A673 (cell line): ENCODE results near the gene FAM217B. TPM values are rescaled to one million over a fixed set of nuclear protein-coding genes. Genes with fewer than 3 reads are reported as not detected.
A peak's percentile ranks its signal among the peaks of the same experiment; 100 is the strongest.

ENCODE experiments used
- Bru-seq: library from RNA; stranded (reverse); fragments of 400-500 nt; gene quantifications from one replicate; lab custom pipeline; 2021; lab: Mats Ljungman, UMichigan
- BruChase-seq, 2 experiments: library from RNA; stranded (reverse); fragments of 400-500 nt; gene quantifications; one replicate each; lab custom pipeline; 2021; lab: Mats Ljungman, UMichigan
- BruUV-seq: library from RNA; stranded (reverse); fragments of 400-500 nt; replicated peaks from 2 replicates; lab custom pipeline; 2021; lab: Mats Ljungman, UMichigan
- CTCF ChIA-PET: fragments of 300-600 bp; sonication (Branson Sonifier 250); formaldehyde crosslinking; loops from one replicate; lab custom pipeline; 2022; ENCODE audit warnings: antibody characterized with exemption; lab: Charles Lee
- POLR2A ChIA-PET: fragments of 300-600 bp; sonication (Branson Sonifier 250); formaldehyde crosslinking; loops from one replicate; lab custom pipeline; 2022; ENCODE audit warnings: antibody characterized with exemption; ENCODE audit not compliant: low non-redundant PET; lab: Charles Lee
- DNase-seq: peaks from one replicate; pipeline ENCODE4 v3.0.0-alpha.2; 2015; ENCODE audit warnings: low spot score
- H3K27ac ChIP-seq: fragments of 200-600 bp; sonication (generic); 2 replicates; pipeline ENCODE4 v1.5.1; 2016; ENCODE audit warnings: mixed run types, low read depth, mild to moderate bottlenecking, mixed read lengths, antibody characterized with exemption, low read length; ENCODE audit not compliant: poor library complexity, severe bottlenecking
- H3K27me3 ChIP-seq: fragments of 200-600 bp; sonication (generic); replicated peaks from 2 replicates; pipeline ENCODE4 v1.6.1; 2017; ENCODE audit warnings: mixed run types, low read depth, mild to moderate bottlenecking, mixed read lengths, antibody characterized with exemption, low read length; ENCODE audit not compliant: insufficient read depth, poor library complexity
- H3K36me3 ChIP-seq: fragments of 200-600 bp; sonication (generic); 2 replicates; pipeline ENCODE4 v1.6.1; 2016; ENCODE audit warnings: mixed run types, mild to moderate bottlenecking, mixed read lengths, antibody characterized with exemption, low read length; ENCODE audit not compliant: insufficient read depth, poor library complexity, severe bottlenecking
- H3K4me1 ChIP-seq: fragments of 200-600 bp; sonication (generic); 2 replicates; pipeline ENCODE4 v1.6.1; 2017; ENCODE audit warnings: mixed run types, mild to moderate bottlenecking, mixed read lengths, antibody characterized with exemption, low read length; ENCODE audit not compliant: insufficient read depth, poor library complexity, severe bottlenecking
- H3K4me3 ChIP-seq: fragments of 200-600 bp; sonication (generic); 2 replicates; pipeline ENCODE4 v1.5.1; 2016; ENCODE audit warnings: low read depth, mixed run types, mild to moderate bottlenecking, mixed read lengths, low read length; ENCODE audit not compliant: poor library complexity, severe bottlenecking
- H3K9me3 ChIP-seq: fragments of 200-600 bp; sonication (generic); 2 replicates; pipeline ENCODE4 v1.6.1; 2016; ENCODE audit warnings: mixed run types, low read depth, mild to moderate bottlenecking, mixed read lengths, antibody characterized with exemption, low read length; ENCODE audit not compliant: poor library complexity, severe bottlenecking
- CTCF ChIP-seq: fragments of 300-800, 200-600 bp; sonication (generic); conservative IDR thresholded peaks from 2 replicates; pipeline ENCODE4 v1.5.1; 2017; ENCODE audit warnings: low read depth, mild to moderate bottlenecking, antibody characterized with exemption, low read length, moderate library complexity, mixed read lengths
- EZH2 ChIP-seq: fragments of 200-600 bp; sonication (generic); IDR thresholded peaks from 2 replicates; pipeline ENCODE4 v1.6.1; 2017; ENCODE audit warnings: borderline replicate concordance, low read depth, mild to moderate bottlenecking, mixed read lengths, antibody characterized with exemption, low read length; ENCODE audit not compliant: poor library complexity, severe bottlenecking
- intact Hi-C: fragments of 100-400 bp; cut with micrococcal nuclease; formaldehyde crosslinking; loops from one replicate; pipeline ENCODE4 v1.10.0; 2022; ENCODE audit not compliant: unreplicated experiment
- long read RNA-seq: library from polyadenylated mRNA; stranded (forward); transcript quantifications from one replicate; pipeline ENCODE4 v2.0.0, GENCODE V29; 2022
- total RNA-seq: library from RNA; stranded (reverse); gene quantifications from 2 replicates; pipeline ENCODE4 v1.2.3, GENCODE V29; 2021

FAM217B gene
- total RNA-seq (26.6 and 27.9 TPM in 2 replicates), Bru-seq, nascent RNA (percentile 79 among the genes with signal in this experiment), BruChase-seq, experiment 1, labeled RNA remaining after a 2-hour chase (percentile 95 among the genes with signal in this experiment), BruChase-seq, experiment 2, labeled RNA remaining after a 6-hour chase (percentile 86 among the genes with signal in this experiment)
- long read RNA-seq, full-length matches to known transcripts = 3 of 9 reads
- long read RNA-seq, partial matches to known transcripts = 0 of 9 reads
- long read RNA-seq, other reads (novel, unspliced or antisense) = 6 of 9 reads

GRCh38 chr20:59940129-59940955 is at the start of gene FAM217B, which contains the start of gene PPP1R3D:
Gene FAM217B, plus strand, starts transcription at chr20:59940389. Its CDS starts 3,555 bp downstream, at chr20:59943944.
Gene PPP1R3D, minus strand, starts transcription at chr20:59940305. Its CDS starts 374 bp downstream, at chr20:59939931.
- POLR2A ChIA-PET = no interaction called here
- intact Hi-C loops = no loop called here

GRCh38 chr20:59891581-59891980 is 48.6 kb upstream of the FAM217B start:
- no TSS peak for BruUV-seq
- ChIA-PET POLR2A (no interaction called here), CTCF (no interaction called here)
- TF ChIP-seq CTCF = no peak
- TF ChIP-seq EZH2 = no peak
- DNase-seq = no peak
- Histone ChIP-seq H3K27ac (no peak overlapping the region), H3K9me3 (no peaks in the 10 kb centered on the region), H3K4me1 (no peaks in the 10 kb centered on the region), H3K27me3 (no peaks in the 10 kb centered on the region), H3K4me3 (no peak overlapping the region), H3K36me3 (no peaks in the 10 kb centered on the region)
- intact Hi-C loops = no loop called here

More at GRCh38 chr20:59940129-59940955, at the start of gene FAM217B, which contains the start of gene PPP1R3D:
- Histone ChIP-seq H3K27me3 (no peaks in the 10 kb centered on the region), H3K4me3 (peak within 1 kb of the TSS; percentile 83), H3K27ac (peak within 1 kb of the TSS; percentile 94), H3K36me3 (peaks cover 28% of the 10 kb centered on the region), H3K4me1 (peaks cover 23% of the 10 kb centered on the region), H3K9me3 (no peaks in the 10 kb centered on the region)
- CTCF ChIA-PET = no interaction called here
- peak; percentile 97 for DNase-seq
- no TSS peak for BruUV-seq
- TF ChIP-seq CTCF (no peak), EZH2 (no peak)

- POLR2A ChIA-PET = no interaction called here
- no peaks in the 10 kb centered on the region for H3K36me3 ChIP-seq
Observed at GRCh38 chr20:59895908-59896307, 44.3 kb upstream of the FAM217B start.

More at GRCh38 chr20:59895908-59896307, 44.3 kb upstream of the FAM217B start:
- CTCF ChIA-PET = no interaction called here
- intact Hi-C loops = no loop called here
- H3K27ac ChIP-seq = no peak overlapping the region
- peaks cover 16% of the 10 kb centered on the region for H3K27me3 ChIP-seq
- H3K9me3 ChIP-seq = no peaks in the 10 kb centered on the region
- H3K4me1 ChIP-seq = no peaks in the 10 kb centered on the region
- no peak overlapping the region for H3K4me3 ChIP-seq
- BruUV-seq = no TSS peak
- TF ChIP-seq CTCF = no peak
- no peak for TF ChIP-seq EZH2
- no peak for DNase-seq
